Heart left ventricle (tissue), 16 donors: ENCODE measurements around the gene EFCC1. TPM values are rescaled to one million over a fixed set of nuclear protein-coding genes. Genes with fewer than 3 reads are reported as not detected.

Experiments used
- ATAC-seq, 4 donors: fragments of 200-7000 bp; cut with Tn5 transposase; one replicate each; pipeline ENCODE4 v1.9.1; 2020 to 2022; ENCODE audit warnings: moderate library complexity in 4 of 4, mild to moderate bottlenecking in 3 of 4, moderate number of reproducible peaks in 1 of 4
- DNase-seq, 5 donors: peaks; one replicate each; pipeline ENCODE4 v3.0.0-alpha.2; 2020
- H3K27ac ChIP-seq, 12 donors: fragments of 200-600 bp; sonication (generic) in 4 of 12; one replicate each; pipeline versions ENCODE4 v1.5.0 to v1.8.0; 2016 to 2022; ENCODE audit warnings: mild to moderate bottlenecking in 2 of 12
- H3K27me3 ChIP-seq, 9 donors: fragments of 200-600 bp; sonication (generic) in 2 of 9; one replicate each; pipeline versions ENCODE4 v1.5.1 to v1.8.0; 2016 to 2022; ENCODE audit warnings: mild to moderate bottlenecking in 3 of 9
- H3K36me3 ChIP-seq, 9 donors: fragments of 200-600 bp; sonication (generic) in 2 of 9; one replicate each; pipeline versions ENCODE4 v1.5.0 to v1.8.0; 2018 to 2022; ENCODE audit warnings: mild to moderate bottlenecking in 2 of 9
- H3K4me1 ChIP-seq, 12 donors: fragments of 200-600 bp; sonication (generic) in 4 of 12; one replicate each; pipeline versions ENCODE4 v1.5.0 to v1.8.0; 2016 to 2022; ENCODE audit warnings: mild to moderate bottlenecking in 3 of 12
- H3K4me3 ChIP-seq, 12 donors: fragments of 200-600 bp; sonication (generic) in 4 of 12; one replicate each; pipeline versions ENCODE4 v1.5.0 to v1.8.0; 2017 to 2022; ENCODE audit warnings: mild to moderate bottlenecking in 9 of 12, moderate library complexity in 4 of 12
- H3K9me3 ChIP-seq, 12 donors: fragments of 200-600 bp; sonication (generic) in 4 of 12; one replicate each; pipeline versions ENCODE4 v1.5.0 to v1.8.0; 2016 to 2022; ENCODE audit warnings: mild to moderate bottlenecking in 1 of 12
- CTCF ChIP-seq, 12 donors: fragments of 200-600 bp; sonication (generic) in 4 of 12; IDR thresholded peaks; one replicate each; pipeline versions ENCODE4 v1.5.0 to v1.8.0; 2018 to 2022; ENCODE audit warnings: antibody characterized with exemption in 12 of 12, mild to moderate bottlenecking in 5 of 12
- POLR2A ChIP-seq, 2 donors: fragments of 450-650 bp; IDR thresholded peaks; one replicate each; pipeline ENCODE4 v1.6.1; 2017; ENCODE audit warnings: antibody characterized with exemption in 2 of 2, mild to moderate bottlenecking in 2 of 2, moderate library complexity in 2 of 2
- WGBS, 4 donors: extraction: QIAGEN DNeasy Blood & Tissue Kit in 2 of 4; methylation state at CpG; one replicate each; pipeline versions ENCODE4 v1.1.5 to v1.1.7; 2013 to 2018; 5-methylcytosine and 5-hydroxymethylcytosine counted together
- intact Hi-C, 10 donors: fragments of 100-400 bp; cut with DNase I; formaldehyde crosslinking; loops; one replicate each; pipeline versions ENCODE4 v1.11.1 to v1.14.2; 2022
- polyA plus RNA-seq, 2 donors: library from polyadenylated mRNA; stranded (reverse); fragments of 200-250 nt; gene quantifications; one replicate each; pipeline ENCODE4 v1.2.3, GENCODE V29; 2013
- total RNA-seq, 9 donors: library from RNA; depleted of rRNA in 2 of 9; stranded (reverse); fragments of >200 nt in 2 of 9; fragmentation: NEBNext Ultra II Directional in 3 of 9; extraction: Animal tissue kit (Norgen Biotek cat#: 25700) in 3 of 9; gene quantifications; one replicate each; pipeline versions ENCODE4 v1.1.0 to v1.2.4, GENCODE V29; 2016 to 2023
- donor health status: ischemic (EF 13 %, LVEDD 7.1; RV severe dilation, severe dysfunction).
- donor health status: healthy with polysubstance abuse.
- donor health status: DM: no; HTN: yes; CAD: no.
- donor health status: DM: no; HTN: no; CAD: no.
- donor health status: ischemic (EF 25% LVEDD 6.9; RV normal size, moderate dysfunction).
- donor health status: ischemic (EF 25% LVEDD 5.7; RV mildly dilated, moderate dysfunction).
- donor health status: healthy.
- donor health status: DM: yes; HTN: yes; CAD: no.
- donor health status: ischemic (EF 35%, LVEDD 5.7; RV mildly dilated, moderate dysfunction).
- donor health status: nonischemic (EF 11% LVEDD 7.7; RV severe dilation, severe dysfunction).
- donor health status: DM: yes; HTN: yes; CAD: no.
- donor health status: PGD.
- donor health status: ischemic (EF 29% LVEDD 5.4; RV normal size, mild dysfunction).
- donor health status: nonischemic (EF 23%, LVEDD 6.1; RV moderate dilation, normal function).

Gene EFCC1
- total and polyA plus RNA-seq, 11 donors = 0.60 to 2.5 (median 1.5) TPM

GRCh38 chr3:128997486-128998133 lies 3.5 kb upstream of the EFCC1 start:
- no peak for TF ChIP-seq POLR2A (IDR thresholded peaks at IDR 0.05)
- TF ChIP-seq CTCF (IDR thresholded peaks at IDR 0.05) = no peak
- H3K36me3 ChIP-seq = no peaks in the 10 kb centered on the region
- peaks cover 0 to 39% (median 22%) of the 10 kb centered on the region in 12 donors for H3K4me1 ChIP-seq
- peaks cover 0 to 30% (median 7%) of the 10 kb centered on the region in 9 donors for H3K27me3 ChIP-seq
- ATAC-seq (no peak), DNase-seq (no peak)
- no peaks in the 10 kb centered on the region for H3K9me3 ChIP-seq
- 64 to 73% (median 70%) methylated on average over 4 of the region's 4 CpGs for WGBS, 4 donors
- H3K4me3 ChIP-seq = no peak overlapping the region
- intact Hi-C loops = no loop called here
- H3K27ac ChIP-seq = no peak overlapping the region

GRCh38 chr3:128998561-128998960 lies 2.5 kb upstream of the EFCC1 start:
- no peak for DNase-seq
- no peak overlapping the region for H3K27ac ChIP-seq
- peaks cover 0 to 40% (median 11%) of the 10 kb centered on the region in 9 donors for H3K27me3 ChIP-seq
- intact Hi-C loops = no loop called here
- TF ChIP-seq CTCF (IDR thresholded peaks at IDR 0.05) = no peak
- TF ChIP-seq POLR2A (IDR thresholded peaks at IDR 0.05) = no peak
- peaks cover 0 to 44% (median 24%) of the 10 kb centered on the region in 12 donors for H3K4me1 ChIP-seq
- H3K4me3 ChIP-seq = no peak overlapping the region
- WGBS, 4 donors = 67 to 87% (median 84%) methylated on average over 3 of the region's 3 CpGs
- ATAC-seq = no peak
- H3K9me3 ChIP-seq = no peaks in the 10 kb centered on the region
- no peaks in the 10 kb centered on the region for H3K36me3 ChIP-seq

- H3K27me3 ChIP-seq = peaks cover 0 to 45% (median 14%) of the 10 kb centered on the region in 9 donors
Measured at GRCh38 chr3:128999102-128999501, 2.0 kb upstream of the EFCC1 start.

More at GRCh38 chr3:128999102-128999501, 2.0 kb upstream of the EFCC1 start:
- no peak for TF ChIP-seq POLR2A (IDR thresholded peaks at IDR 0.05)
- no peak for TF ChIP-seq CTCF (IDR thresholded peaks at IDR 0.05)
- Histone ChIP-seq H3K36me3 (no peaks in the 10 kb centered on the region), H3K27ac (no peak overlapping the region), H3K9me3 (no peaks in the 10 kb centered on the region), H3K4me1 (peaks cover 0 to 44% (median 20%) of the 10 kb centered on the region in 12 donors), H3K4me3 (no peak overlapping the region)
- intact Hi-C loops = no loop called here
- WGBS, 4 donors = 63 to 82% (median 80%) methylated on average over 5 of the region's 5 CpGs
- no peak for ATAC-seq
- DNase-seq = no peak
